ENCODE measurements around the gene FANCC.
A peak's percentile ranks its signal among the peaks of the same experiment; 100 is the strongest.

The FANCC gene

DNA sequence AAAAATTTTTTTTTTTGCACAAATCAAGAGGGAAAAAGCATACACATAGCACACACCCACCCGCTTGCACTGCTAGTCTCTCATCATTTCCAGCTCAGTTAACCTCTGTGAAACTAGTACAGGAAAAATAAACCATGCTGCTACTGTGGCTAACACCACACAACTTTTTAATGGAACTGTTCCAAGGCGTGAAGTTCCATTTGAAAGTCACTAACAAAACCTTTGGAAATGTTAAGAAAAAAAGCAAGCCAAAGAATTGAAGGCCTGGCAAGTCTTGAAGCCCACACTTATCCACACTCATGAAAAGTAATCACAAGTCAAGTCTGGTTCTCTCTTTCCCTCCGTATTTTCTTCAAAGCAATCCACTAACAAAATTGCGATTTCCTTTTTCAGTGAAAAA, 116.3 kb downstream of the FANCC start:
- Histone ChIP-seq H3K9ac (ENCODE audit: low read depth in 1 of 2, low read length in 2 of 2) (no peak overlapping the region), H3K27ac (ENCODE audit: low read depth, low read length) (no peak overlapping the region), H3K27me3 (ENCODE audit: control insufficient read depth in 1 of 2, insufficient read depth in 2 of 2, low read length in 2 of 2) (no peaks in the 10 kb centered on the region)

DNA sequence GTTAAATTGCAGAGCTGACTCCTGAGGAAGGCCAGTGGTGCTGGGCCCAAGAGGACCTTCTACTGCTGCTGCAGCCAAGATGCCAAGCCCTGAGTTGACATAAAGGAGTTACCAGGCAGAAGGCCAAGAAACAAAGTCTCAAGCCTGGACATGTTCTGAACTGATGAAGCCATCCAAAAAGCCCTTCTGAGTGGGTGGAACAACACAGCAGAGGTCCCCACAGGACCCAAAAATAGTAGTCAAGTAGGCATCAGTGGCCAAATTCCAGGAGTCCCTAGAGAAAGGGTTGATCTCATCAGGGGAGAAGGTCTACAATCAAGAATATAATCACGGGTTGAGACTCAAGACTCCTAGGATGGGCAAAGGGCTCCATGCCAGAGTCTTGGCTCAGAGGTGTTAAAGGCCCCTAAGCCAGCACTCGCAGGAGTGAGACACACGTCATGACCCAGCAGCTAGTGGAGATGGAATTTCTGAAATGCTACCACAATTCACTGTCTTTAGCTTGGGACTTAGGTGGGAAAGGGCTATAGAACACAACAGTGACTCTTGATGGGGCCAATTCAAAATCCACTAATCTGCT, 119.7 kb downstream of the FANCC start:
- Histone ChIP-seq H3K4me3 (ENCODE audit: low read depth in 1 of 2, low read length in 2 of 2) (no peak overlapping the region), H3K9me3 (ENCODE audit: control insufficient read depth in 1 of 2, low read length in 2 of 2) (no peaks in the 10 kb centered on the region)

More for the DNA sequence above, 116.3 kb downstream of the FANCC start:
- Histone ChIP-seq H3K4me1 (ENCODE audit: control insufficient read depth in 1 of 2, insufficient read depth in 2 of 2, low read length in 2 of 2) (no peaks in the 10 kb centered on the region), H3K9me3 (ENCODE audit: control insufficient read depth in 1 of 2, low read length in 2 of 2) (no peaks in the 10 kb centered on the region), H3K36me3 (ENCODE audit: control insufficient read depth in 1 of 2, insufficient read depth in 2 of 2, low read length in 2 of 2) (no peaks in the 10 kb centered on the region), H3K4me3 (ENCODE audit: low read depth in 1 of 2, low read length in 2 of 2) (no peak overlapping the region)

DNA sequence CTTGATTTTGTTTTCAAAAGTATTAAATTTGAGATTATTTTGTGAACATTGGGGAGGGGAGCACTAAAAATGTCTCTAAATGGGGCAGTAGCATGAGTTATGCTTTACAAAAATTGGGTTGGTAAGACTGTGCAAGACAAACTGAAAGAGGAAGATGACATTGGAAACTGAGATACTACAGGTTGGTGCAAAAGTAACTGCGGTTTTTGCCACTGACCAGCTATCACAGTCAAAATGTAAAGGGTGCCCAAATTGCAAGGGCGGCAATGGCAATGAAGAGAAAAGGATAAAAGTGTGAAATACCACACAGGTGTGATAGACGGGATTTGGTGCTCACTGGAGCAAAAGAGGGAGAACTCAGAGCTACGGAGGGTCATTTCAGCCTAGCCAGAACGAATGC, 124.0 kb downstream of the FANCC start:
- Histone ChIP-seq H3K27me3 (ENCODE audit: control insufficient read depth in 1 of 2, insufficient read depth in 2 of 2, low read length in 2 of 2) (no peaks in the 10 kb centered on the region), H3K4me3 (ENCODE audit: low read depth in 1 of 2, low read length in 2 of 2) (no peak overlapping the region), H3K27ac (ENCODE audit: low read depth, low read length) (no peak overlapping the region), H3K36me3 (ENCODE audit: control insufficient read depth in 1 of 2, insufficient read depth in 2 of 2, low read length in 2 of 2) (no peaks in the 10 kb centered on the region), H3K9ac (ENCODE audit: low read depth in 1 of 2, low read length in 2 of 2) (no peak overlapping the region), H3K4me1 (ENCODE audit: control insufficient read depth in 1 of 2, insufficient read depth in 2 of 2, low read length in 2 of 2) (peaks cover 8 to 10% of the 10 kb centered on the region in 2 donors), H3K9me3 (ENCODE audit: control insufficient read depth in 1 of 2, low read length in 2 of 2) (no peaks in the 10 kb centered on the region)

More for the DNA sequence above, 119.7 kb downstream of the FANCC start:
- H3K27me3 ChIP-seq (ENCODE audit: control insufficient read depth in 1 of 2, insufficient read depth in 2 of 2, low read length in 2 of 2), result no peaks in the 10 kb centered on the region
- H3K36me3 ChIP-seq (ENCODE audit: control insufficient read depth in 1 of 2, insufficient read depth in 2 of 2, low read length in 2 of 2), result no peaks in the 10 kb centered on the region
- no peak overlapping the region for H3K27ac ChIP-seq (ENCODE audit: low read depth, low read length)
- H3K9ac ChIP-seq (ENCODE audit: low read depth in 1 of 2, low read length in 2 of 2), result no peak overlapping the region
- no peaks in the 10 kb centered on the region for H3K4me1 ChIP-seq (ENCODE audit: control insufficient read depth in 1 of 2, insufficient read depth in 2 of 2, low read length in 2 of 2)

- H3K27ac ChIP-seq (ENCODE audit: low read depth, low read length), result no peak overlapping the region
- H3K9ac ChIP-seq (ENCODE audit: low read depth in 1 of 2, low read length in 2 of 2), result no peak overlapping the region
- H3K9me3 ChIP-seq (ENCODE audit: control insufficient read depth in 1 of 2, low read length in 2 of 2), result no peaks in the 10 kb centered on the region
- H3K27me3 ChIP-seq (ENCODE audit: control insufficient read depth in 1 of 2, insufficient read depth in 2 of 2, low read length in 2 of 2), result no peaks in the 10 kb centered on the region
- H3K4me1 ChIP-seq (ENCODE audit: control insufficient read depth in 1 of 2, insufficient read depth in 2 of 2, low read length in 2 of 2), result peaks cover 8 to 13% of the 10 kb centered on the region in 2 donors
- no peaks in the 10 kb centered on the region for H3K36me3 ChIP-seq (ENCODE audit: control insufficient read depth in 1 of 2, insufficient read depth in 2 of 2, low read length in 2 of 2)
- no peak overlapping the region for H3K4me3 ChIP-seq (ENCODE audit: low read depth in 1 of 2, low read length in 2 of 2)
These were observed 124.4 kb downstream of the FANCC start for GRCh38 chr9:95193067-95193466.

GRCh38 chr9:95192631-95193030, 124.9 kb downstream of the FANCC start:
- H3K27ac ChIP-seq (ENCODE audit: low read depth, low read length), result no peak overlapping the region

GRCh38 chr9:95190413-95190812, 127.1 kb downstream of the FANCC start:
- Histone ChIP-seq H3K4me1 (ENCODE audit: control insufficient read depth in 1 of 2, insufficient read depth in 2 of 2, low read length in 2 of 2) (peaks cover 8 to 13% of the 10 kb centered on the region in 2 donors), H3K27ac (ENCODE audit: low read depth, low read length) (no peak overlapping the region)

More at GRCh38 chr9:95192631-95193030, 124.9 kb downstream of the FANCC start:
- no peaks in the 10 kb centered on the region for H3K36me3 ChIP-seq (ENCODE audit: control insufficient read depth in 1 of 2, insufficient read depth in 2 of 2, low read length in 2 of 2)
- no peaks in the 10 kb centered on the region for H3K27me3 ChIP-seq (ENCODE audit: control insufficient read depth in 1 of 2, insufficient read depth in 2 of 2, low read length in 2 of 2)
- H3K9ac ChIP-seq (ENCODE audit: low read depth in 1 of 2, low read length in 2 of 2), result no peak overlapping the region
- peaks cover 8 to 13% of the 10 kb centered on the region in 2 donors for H3K4me1 ChIP-seq (ENCODE audit: control insufficient read depth in 1 of 2, insufficient read depth in 2 of 2, low read length in 2 of 2)
- no peak overlapping the region for H3K4me3 ChIP-seq (ENCODE audit: low read depth in 1 of 2, low read length in 2 of 2)
- H3K9me3 ChIP-seq (ENCODE audit: control insufficient read depth in 1 of 2, low read length in 2 of 2), result no peaks in the 10 kb centered on the region

GRCh38 chr9:95189251-95190098, 128.0 kb downstream of the FANCC start:
- Histone ChIP-seq H3K4me3 (ENCODE audit: low read depth in 1 of 2, low read length in 2 of 2) (peak overlapping the region in 1 of 2 donors; percentile 29), H3K27me3 (ENCODE audit: control insufficient read depth in 1 of 2, insufficient read depth in 2 of 2, low read length in 2 of 2) (no peaks in the 10 kb centered on the region), H3K27ac (ENCODE audit: low read depth, low read length) (no peak overlapping the region), H3K4me1 (ENCODE audit: control insufficient read depth in 1 of 2, insufficient read depth in 2 of 2, low read length in 2 of 2) (peaks cover 8 to 13% of the 10 kb centered on the region in 2 donors), H3K9ac (ENCODE audit: low read depth in 1 of 2, low read length in 2 of 2) (no peak overlapping the region), H3K36me3 (ENCODE audit: control insufficient read depth in 1 of 2, insufficient read depth in 2 of 2, low read length in 2 of 2) (no peaks in the 10 kb centered on the region), H3K9me3 (ENCODE audit: control insufficient read depth in 1 of 2, low read length in 2 of 2) (no peaks in the 10 kb centered on the region)

More at GRCh38 chr9:95190413-95190812, 127.1 kb downstream of the FANCC start:
- no peak overlapping the region for H3K4me3 ChIP-seq (ENCODE audit: low read depth in 1 of 2, low read length in 2 of 2)
- no peaks in the 10 kb centered on the region for H3K27me3 ChIP-seq (ENCODE audit: control insufficient read depth in 1 of 2, insufficient read depth in 2 of 2, low read length in 2 of 2)
- no peaks in the 10 kb centered on the region for H3K36me3 ChIP-seq (ENCODE audit: control insufficient read depth in 1 of 2, insufficient read depth in 2 of 2, low read length in 2 of 2)
- H3K9me3 ChIP-seq (ENCODE audit: control insufficient read depth in 1 of 2, low read length in 2 of 2), result no peaks in the 10 kb centered on the region
- no peak overlapping the region for H3K9ac ChIP-seq (ENCODE audit: low read depth in 1 of 2, low read length in 2 of 2)

DNA sequence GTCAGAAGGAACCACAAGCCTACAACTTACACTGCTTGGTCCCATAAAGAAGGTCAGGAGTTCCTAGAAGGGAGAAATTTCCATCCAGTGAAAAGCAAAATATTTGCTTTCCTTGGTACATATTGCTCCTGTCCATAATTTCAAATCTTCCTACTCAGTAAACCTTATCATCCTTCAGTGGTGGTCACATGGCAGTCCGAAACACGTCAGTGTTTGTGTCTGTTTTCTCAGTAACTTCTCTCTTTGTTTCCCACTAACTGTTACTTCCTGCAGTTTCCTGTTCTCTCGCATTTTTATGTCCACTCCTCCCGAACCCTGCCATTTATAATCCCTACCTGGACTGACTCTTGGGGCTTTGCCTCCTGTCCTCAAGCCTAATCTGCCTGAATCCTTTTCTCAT, 129.1 kb downstream of the FANCC start:
- Histone ChIP-seq H3K9me3 (ENCODE audit: control insufficient read depth in 1 of 2, low read length in 2 of 2) (no peaks in the 10 kb centered on the region), H3K4me3 (ENCODE audit: low read depth in 1 of 2, low read length in 2 of 2) (no peak overlapping the region), H3K27ac (ENCODE audit: low read depth, low read length) (no peak overlapping the region)

GRCh38 chr9:95185956-95186355, 131.6 kb downstream of the FANCC start:
- Histone ChIP-seq H3K27me3 (ENCODE audit: control insufficient read depth in 1 of 2, insufficient read depth in 2 of 2, low read length in 2 of 2) (no peaks in the 10 kb centered on the region), H3K27ac (ENCODE audit: low read depth, low read length) (no peak overlapping the region), H3K4me3 (ENCODE audit: low read depth in 1 of 2, low read length in 2 of 2) (no peak overlapping the region), H3K4me1 (ENCODE audit: control insufficient read depth in 1 of 2, insufficient read depth in 2 of 2, low read length in 2 of 2) (peaks cover 8 to 13% of the 10 kb centered on the region in 2 donors), H3K36me3 (ENCODE audit: control insufficient read depth in 1 of 2, insufficient read depth in 2 of 2, low read length in 2 of 2) (peaks cover 0 to 7% of the 10 kb centered on the region in 2 donors), H3K9ac (ENCODE audit: low read depth in 1 of 2, low read length in 2 of 2) (no peak overlapping the region), H3K9me3 (ENCODE audit: control insufficient read depth in 1 of 2, low read length in 2 of 2) (no peaks in the 10 kb centered on the region)

More for the DNA sequence above, 129.1 kb downstream of the FANCC start:
- Histone ChIP-seq H3K4me1 (ENCODE audit: control insufficient read depth in 1 of 2, insufficient read depth in 2 of 2, low read length in 2 of 2) (peaks cover 8 to 13% of the 10 kb centered on the region in 2 donors), H3K36me3 (ENCODE audit: control insufficient read depth in 1 of 2, insufficient read depth in 2 of 2, low read length in 2 of 2) (no peaks in the 10 kb centered on the region), H3K9ac (ENCODE audit: low read depth in 1 of 2, low read length in 2 of 2) (no peak overlapping the region), H3K27me3 (ENCODE audit: control insufficient read depth in 1 of 2, insufficient read depth in 2 of 2, low read length in 2 of 2) (no peaks in the 10 kb centered on the region)

GRCh38 chr9:95182854-95183563, 134.5 kb downstream of the FANCC start:
- H3K4me1 ChIP-seq (ENCODE audit: control insufficient read depth in 1 of 2, insufficient read depth in 2 of 2, low read length in 2 of 2), result no peaks in the 10 kb centered on the region
- no peaks in the 10 kb centered on the region for H3K27me3 ChIP-seq (ENCODE audit: control insufficient read depth in 1 of 2, insufficient read depth in 2 of 2, low read length in 2 of 2)
- no peaks in the 10 kb centered on the region for H3K9me3 ChIP-seq (ENCODE audit: control insufficient read depth in 1 of 2, low read length in 2 of 2)
- H3K4me3 ChIP-seq (ENCODE audit: low read depth in 1 of 2, low read length in 2 of 2), result no peak overlapping the region
- peaks cover 0 to 7% of the 10 kb centered on the region in 2 donors for H3K36me3 ChIP-seq (ENCODE audit: control insufficient read depth in 1 of 2, insufficient read depth in 2 of 2, low read length in 2 of 2)
- H3K27ac ChIP-seq (ENCODE audit: low read depth, low read length), result no peak overlapping the region
- no peak overlapping the region for H3K9ac ChIP-seq (ENCODE audit: low read depth in 1 of 2, low read length in 2 of 2)

Measured in duodenal mucosa (tissue), 2 donors.